Upper lobe of left lung (tissue), 6 donors: ENCODE results near the gene FAM120B. TPM values are rescaled to one million over a fixed set of nuclear protein-coding genes. Genes with fewer than 3 reads are reported as not detected.
A peak's percentile ranks its signal among the peaks of the same experiment; 100 is the strongest.

ENCODE experiments used
- ATAC-seq, 2 donors: fragments of 200-7000 bp; cut with Tn5 transposase; one replicate each; pipeline ENCODE4 v1.9.1; 2022; ENCODE audit warnings: mild to moderate bottlenecking in 2 of 2, moderate library complexity in 2 of 2; ENCODE audit not compliant: low FRiP score in 2 of 2
- DNase-seq, 2 donors: peaks; one replicate each; pipeline ENCODE4 v3.0.0-alpha.2; 2019 to 2020
- H3K27ac ChIP-seq, 4 donors: fragments of 200-600 bp; sonication (generic); one replicate each; pipeline ENCODE4 v1.5.1; 2016 to 2019
- H3K27me3 ChIP-seq, 4 donors: fragments of 200-600 bp; sonication (generic); one replicate each; pipeline ENCODE4 v1.5.1; 2017 to 2019
- H3K36me3 ChIP-seq, 4 donors: fragments of 200-600 bp; sonication (generic); one replicate each; pipeline ENCODE4 v1.5.1; 2016 to 2019
- H3K4me1 ChIP-seq, 4 donors: fragments of 200-600 bp; sonication (generic); one replicate each; pipeline ENCODE4 v1.5.1; 2018 to 2019
- H3K4me3 ChIP-seq, 4 donors: fragments of 200-600 bp; sonication (generic); one replicate each; pipeline ENCODE4 v1.5.1; 2017 to 2019; ENCODE audit warnings: mild to moderate bottlenecking in 2 of 4, moderate library complexity in 1 of 4
- H3K9me3 ChIP-seq, 4 donors: fragments of 200-600 bp; sonication (generic); one replicate each; pipeline ENCODE4 v1.5.1; 2018 to 2019
- CTCF ChIP-seq, 6 experiments: fragments of 450-650 bp in 4 of 6; fragments of 200-600 bp in 2 of 6; sonication (generic) in 2 of 6; IDR thresholded peaks; one replicate each; pipeline ENCODE4 v1.5.1; 2016 to 2019; ENCODE audit warnings: antibody characterized with exemption in 6 of 6
- EP300 ChIP-seq, 4 donors: sonication (generic); formaldehyde crosslinking; IDR thresholded peaks; one replicate each; pipeline ENCODE4 v1.5.1; 2017; ENCODE audit warnings: antibody characterized with exemption in 4 of 4, control low read depth in 2 of 4
- POLR2A ChIP-seq, 4 donors: fragments of 450-650 bp; IDR thresholded peaks; one replicate each; pipeline ENCODE4 v1.5.1; 2016 to 2017; ENCODE audit warnings: antibody characterized with exemption in 4 of 4, mild to moderate bottlenecking in 2 of 4
- POLR2AphosphoS5 ChIP-seq, 2 donors: sonication (generic); formaldehyde crosslinking; IDR thresholded peaks; one replicate each; pipeline ENCODE4 v1.5.1; 2017; ENCODE audit warnings: antibody characterized with exemption in 2 of 2
- WGBS, 2 donors: methylation state at CpG; one replicate each; pipeline ENCODE4 v1.1.5; 2017 to 2018; 5-methylcytosine and 5-hydroxymethylcytosine counted together
- total RNA-seq, 6 donors: library from RNA; depleted of rRNA in 4 of 6; stranded (reverse); fragments of >200 nt in 4 of 6; gene quantifications; one replicate each; pipeline versions ENCODE4 v1.1.0 to v1.2.1, GENCODE V29; 2016 to 2021
- donor health status: DM: no; HTN: no; CAD: no; lungs with moderate emphysema.
- donor health status: DM: no; HTN: yes; CAD: no; lungs with severe emphysema.

Gene FAM120B
- total RNA-seq, 6 donors from 2014 or later, result 20.1 to 51.3 (median 28.3) TPM

DNA sequence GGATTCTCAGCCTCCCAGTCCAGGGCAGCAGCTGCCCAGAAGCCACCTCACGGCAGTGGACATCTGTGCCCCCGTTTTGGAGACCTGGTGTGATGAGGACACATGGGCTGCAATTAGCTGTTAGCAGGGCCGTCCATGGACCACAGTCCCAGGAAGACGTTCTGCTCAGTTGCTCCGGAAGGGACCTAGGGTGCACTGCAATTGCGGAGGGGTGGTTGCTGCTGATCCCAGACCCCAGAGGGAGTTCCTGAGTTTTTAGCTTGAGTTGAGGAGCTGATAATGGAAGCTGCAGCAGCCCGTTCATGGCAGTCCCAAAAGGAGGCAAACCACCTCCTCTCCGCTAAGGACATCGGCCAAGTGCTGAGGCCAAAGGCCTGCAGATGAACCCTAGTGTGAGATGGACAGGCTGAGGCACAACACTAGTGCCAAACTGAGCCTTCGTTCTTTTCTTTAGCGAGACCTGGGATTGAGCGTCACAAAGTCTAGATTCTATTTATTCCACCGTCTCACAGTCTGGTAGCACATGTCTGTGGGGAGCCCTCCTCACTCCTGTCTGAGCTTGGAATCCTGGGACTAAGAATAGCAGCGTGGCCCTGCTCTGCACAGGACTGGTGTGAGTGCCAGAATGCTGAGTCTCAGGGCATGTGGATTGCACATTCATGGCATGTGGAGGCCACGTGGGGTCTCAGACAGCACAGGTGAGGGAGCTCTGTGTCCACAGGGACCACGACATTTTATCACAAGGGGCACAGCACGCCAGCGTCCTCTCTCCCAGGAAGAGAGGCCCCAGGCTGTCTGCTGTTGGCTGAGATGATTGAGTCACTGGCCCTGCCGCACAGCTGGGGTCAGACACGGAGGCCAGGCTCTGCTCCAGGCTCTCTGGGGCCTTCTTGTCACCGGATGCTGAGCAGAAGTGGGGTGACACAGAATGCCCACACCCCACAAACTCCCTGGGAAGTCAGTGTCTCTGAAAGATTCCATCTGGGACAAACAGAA is 133.1 kb downstream of the FAM120B start:
- DNase-seq (no peak), ATAC-seq (no peak)
- WGBS, 2 donors, result 90 to 91% methylated on average over 12 to 21 of the region's 21 CpGs

GRCh38 chr6:170440437-170440836 is 133.9 kb downstream of the FAM120B start:
- DNase-seq, result no peak
- WGBS, 2 donors, result 88 to 91% methylated on average over 14 of the region's 14 CpGs

More for the DNA sequence above, 133.1 kb downstream of the FAM120B start:
- no peaks in the 10 kb centered on the region for H3K36me3 ChIP-seq
- no peak overlapping the region for H3K4me3 ChIP-seq
- H3K9me3 ChIP-seq, result no peaks in the 10 kb centered on the region
- no peak overlapping the region for H3K27ac ChIP-seq
- no peaks in the 10 kb centered on the region for H3K27me3 ChIP-seq
- TF ChIP-seq POLR2AphosphoS5 (IDR thresholded peaks at IDR 0.05) (no peak), CTCF (IDR thresholded peaks at IDR 0.05) (no peak), POLR2A (IDR thresholded peaks at IDR 0.05) (no peak), EP300 (IDR thresholded peaks at IDR 0.05) (no peak)
- H3K4me1 ChIP-seq, result peaks cover 7 to 11% (median 9%) of the 10 kb centered on the region in 4 donors

DNA sequence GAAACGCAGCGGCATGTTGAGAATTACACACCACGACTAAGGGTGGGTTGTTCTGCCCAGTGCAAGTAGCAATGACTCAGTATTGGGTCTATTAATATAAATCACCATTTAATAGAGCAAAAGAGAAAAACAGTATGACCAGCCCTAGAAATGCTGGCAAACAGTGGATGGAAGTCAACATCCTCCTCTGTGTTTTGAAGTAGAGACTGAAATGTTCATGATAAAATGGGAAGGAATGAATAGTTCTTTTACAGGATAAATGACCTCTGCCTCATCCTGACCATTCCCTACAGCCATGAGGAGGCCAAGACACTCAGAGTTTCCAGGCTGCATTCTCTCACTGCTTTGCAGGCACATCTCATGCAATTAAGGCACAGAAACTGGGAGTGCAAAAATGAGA is 134.8 kb downstream of the FAM120B start:
- WGBS, 2 donors, result 89% methylated on average over 3 of the region's 3 CpGs
- peaks cover 7 to 11% (median 9%) of the 10 kb centered on the region in 4 donors for H3K4me1 ChIP-seq
- DNase-seq, result no peak
- H3K36me3 ChIP-seq, result no peaks in the 10 kb centered on the region
- H3K27ac ChIP-seq, result no peak overlapping the region
- H3K4me3 ChIP-seq, result no peak overlapping the region
- ATAC-seq, result peak in 1 of 2 donors; percentile 34
- no peaks in the 10 kb centered on the region for H3K9me3 ChIP-seq
- H3K27me3 ChIP-seq, result no peaks in the 10 kb centered on the region
- TF ChIP-seq EP300 (IDR thresholded peaks at IDR 0.05) (no peak), CTCF (IDR thresholded peaks at IDR 0.05) (no peak), POLR2A (IDR thresholded peaks at IDR 0.05) (no peak), POLR2AphosphoS5 (IDR thresholded peaks at IDR 0.05) (no peak)

More at GRCh38 chr6:170440437-170440836, 133.9 kb downstream of the FAM120B start:
- TF ChIP-seq CTCF (IDR thresholded peaks at IDR 0.05), result no peak
- TF ChIP-seq EP300 (IDR thresholded peaks at IDR 0.05), result no peak
- TF ChIP-seq POLR2A (IDR thresholded peaks at IDR 0.05), result no peak
- TF ChIP-seq POLR2AphosphoS5 (IDR thresholded peaks at IDR 0.05), result no peak
- Histone ChIP-seq H3K9me3 (no peaks in the 10 kb centered on the region), H3K27ac (no peak overlapping the region), H3K27me3 (no peaks in the 10 kb centered on the region), H3K4me3 (no peak overlapping the region), H3K36me3 (no peaks in the 10 kb centered on the region), H3K4me1 (peaks cover 7 to 11% (median 9%) of the 10 kb centered on the region in 4 donors)
- ATAC-seq, result no peak

- no peak overlapping the region for H3K4me3 ChIP-seq
- H3K27ac ChIP-seq, result no peak overlapping the region
- H3K4me1 ChIP-seq, result peaks cover 7 to 10% (median 9%) of the 10 kb centered on the region in 4 donors
- no peaks in the 10 kb centered on the region for H3K9me3 ChIP-seq
- no peak for DNase-seq
- no peak for ATAC-seq
- no peaks in the 10 kb centered on the region for H3K36me3 ChIP-seq
- 95% methylated on average over 8 of the region's 8 CpGs for WGBS, 2 donors
- H3K27me3 ChIP-seq, result no peaks in the 10 kb centered on the region
- no peak for TF ChIP-seq POLR2AphosphoS5 (IDR thresholded peaks at IDR 0.05)
- no peak for TF ChIP-seq POLR2A (IDR thresholded peaks at IDR 0.05)
- TF ChIP-seq EP300 (IDR thresholded peaks at IDR 0.05), result no peak
- TF ChIP-seq CTCF (IDR thresholded peaks at IDR 0.05), result no peak
Measured at GRCh38 chr6:170442596-170442995, 136.0 kb downstream of the FAM120B start.
